HFFc6 (cell line): ENCODE measurements around the gene PML. TPM values are rescaled to one million over a fixed set of nuclear protein-coding genes. Genes with fewer than 3 reads are reported as not detected.

ENCODE experiments used
- DNase-seq: peaks from one replicate; pipeline ENCODE4 v3.0.0-alpha.2; 2018
- H3K27ac Mint-ChIP-seq: 2 replicates; pipeline ENCODE4 v1.8.0; 2020; ENCODE audit warnings: mild to moderate bottlenecking, mixed read lengths
- H3K27me3 Mint-ChIP-seq: 2 replicates; pipeline ENCODE4 v1.8.0; 2021; ENCODE audit warnings: mild to moderate bottlenecking, moderate library complexity, mixed read lengths; ENCODE audit not compliant: insufficient read depth
- H3K36me3 Mint-ChIP-seq: 2 replicates; pipeline ENCODE4 v1.8.0; 2021; ENCODE audit warnings: low read depth, mixed read lengths
- H3K4me1 Mint-ChIP-seq: 2 replicates; pipeline ENCODE4 v1.8.0; 2020; ENCODE audit warnings: low read depth, mixed read lengths
- H3K4me3 Mint-ChIP-seq: 2 replicates; pipeline ENCODE4 v1.8.0; 2020; ENCODE audit warnings: mild to moderate bottlenecking, moderate library complexity, mixed read lengths
- H3K9me3 Mint-ChIP-seq: 2 replicates; pipeline ENCODE4 v1.8.0; 2020; ENCODE audit warnings: mild to moderate bottlenecking, mixed read lengths
- CTCF ChIP-seq: fragments of 200-600 bp; sonication (generic); IDR thresholded peaks from 2 replicates; pipeline ENCODE4 v1.5.0; 2021; ENCODE audit warnings: antibody characterized with exemption, mild to moderate bottlenecking
- total RNA-seq, 6 experiments: library from RNA; stranded (reverse); fragmentation: NEBNext Ultra II Directional; extraction: Animal tissue kit (Norgen Biotek cat#: 25700); gene quantifications; 2 replicates in 1 of 6; 3 replicates in 5 of 6; pipeline ENCODE4 v1.2.3, GENCODE V29; 2021

PML gene
- total RNA-seq, 6 experiments from 2014 or later, result 45.2 to 51.8 (median 47.5) TPM

DNA sequence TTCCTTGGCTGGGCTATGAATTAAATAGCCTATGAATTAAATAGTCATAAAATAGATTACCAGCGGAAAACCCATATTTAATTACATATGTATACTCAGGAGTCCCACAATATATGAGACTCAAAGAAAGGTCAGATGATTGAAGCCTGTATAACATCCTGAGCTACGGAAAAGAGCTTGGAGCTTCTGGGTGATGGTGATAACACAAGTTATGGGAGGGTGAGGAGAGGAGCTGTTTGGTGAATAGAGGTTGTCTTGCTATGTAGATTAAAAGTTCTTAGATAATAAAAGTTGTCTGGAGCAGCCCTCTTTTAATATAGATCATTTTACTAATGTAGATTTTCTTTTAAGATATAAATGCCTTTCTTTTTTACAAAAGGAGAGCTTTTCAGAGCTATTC, 1.8 kb downstream of the PML start:
- Mint-ChIP-seq H3K27me3 (no peaks in the 10 kb centered on the region), H3K4me1 (peaks cover 51% of the 10 kb centered on the region), H3K27ac (peak overlapping the region; percentile 82), H3K36me3 (peaks cover 13% of the 10 kb centered on the region), H3K4me3 (peak overlapping the region; percentile 98), H3K9me3 (no peaks in the 10 kb centered on the region)
- TF ChIP-seq CTCF, result no peak
- no peak for DNase-seq

DNA sequence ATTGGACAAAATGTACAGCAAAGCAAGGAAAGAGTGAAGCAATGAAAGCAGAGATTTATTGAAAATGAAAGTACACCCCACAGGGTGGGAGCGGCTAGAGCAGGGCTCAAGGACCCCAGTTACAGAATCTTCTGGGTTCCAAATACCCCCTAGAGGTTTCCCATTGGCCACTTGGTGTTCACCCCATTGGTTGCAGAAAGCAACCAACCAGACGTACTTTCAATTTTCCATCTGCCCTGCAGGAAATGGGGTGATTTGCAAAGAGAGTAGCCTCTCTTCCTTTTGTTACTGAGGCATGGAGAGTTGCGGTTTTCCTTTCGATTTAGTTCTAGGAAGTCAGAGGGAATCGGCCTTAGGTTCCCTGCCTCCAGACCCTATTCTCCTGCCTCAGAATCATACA, 2.4 kb downstream of the PML start:
- DNase-seq, result peak; percentile 26
- H3K4me1 Mint-ChIP-seq, result peaks cover 48% of the 10 kb centered on the region
- 0 out of 2 replicates have a peak, but pooled peaks have one; percentile 21 for TF ChIP-seq CTCF
- peaks cover 13% of the 10 kb centered on the region for H3K36me3 Mint-ChIP-seq
- H3K4me3 Mint-ChIP-seq, result peak overlapping the region; percentile 98
- H3K27ac Mint-ChIP-seq, result peak overlapping the region; percentile 82
- no peaks in the 10 kb centered on the region for H3K27me3 Mint-ChIP-seq
- H3K9me3 Mint-ChIP-seq, result no peaks in the 10 kb centered on the region

DNA sequence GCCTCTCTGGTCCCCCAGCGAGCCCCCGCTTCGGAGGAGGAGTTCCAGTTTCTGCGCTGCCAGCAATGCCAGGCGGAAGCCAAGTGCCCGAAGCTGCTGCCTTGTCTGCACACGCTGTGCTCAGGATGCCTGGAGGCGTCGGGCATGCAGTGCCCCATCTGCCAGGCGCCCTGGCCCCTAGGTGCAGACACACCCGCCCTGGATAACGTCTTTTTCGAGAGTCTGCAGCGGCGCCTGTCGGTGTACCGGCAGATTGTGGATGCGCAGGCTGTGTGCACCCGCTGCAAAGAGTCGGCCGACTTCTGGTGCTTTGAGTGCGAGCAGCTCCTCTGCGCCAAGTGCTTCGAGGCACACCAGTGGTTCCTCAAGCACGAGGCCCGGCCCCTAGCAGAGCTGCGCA, 3.5 kb downstream of the PML start:
- Mint-ChIP-seq H3K4me1 (peaks cover 42% of the 10 kb centered on the region), H3K27ac (no peak overlapping the region), H3K36me3 (peaks cover 13% of the 10 kb centered on the region), H3K27me3 (no peaks in the 10 kb centered on the region), H3K4me3 (no peak overlapping the region), H3K9me3 (no peaks in the 10 kb centered on the region)
- no peak for DNase-seq
- no peak for TF ChIP-seq CTCF

GRCh38 chr15:74006774-74007639, 12.5 kb downstream of the PML start:
- DNase-seq, result no peak
- Mint-ChIP-seq H3K27me3 (no peaks in the 10 kb centered on the region), H3K27ac (no peak overlapping the region), H3K4me1 (peaks cover 29% of the 10 kb centered on the region), H3K36me3 (peaks cover 25% of the 10 kb centered on the region), H3K4me3 (no peak overlapping the region), H3K9me3 (peaks cover 4% of the 10 kb centered on the region)
- TF ChIP-seq CTCF, result no peak

GRCh38 chr15:74007820-74008371, 13.4 kb downstream of the PML start:
- Mint-ChIP-seq H3K27ac (no peak overlapping the region; the same call in 1 of the 2 replicates), H3K4me1 (peaks cover 29% of the 10 kb centered on the region), H3K27me3 (no peaks in the 10 kb centered on the region), H3K36me3 (peaks cover 29% of the 10 kb centered on the region), H3K9me3 (peaks cover 4% of the 10 kb centered on the region), H3K4me3 (no peak overlapping the region)
- TF ChIP-seq CTCF, result no peak
- DNase-seq, result no peak
